GM23338 (cell line): ENCODE measurements around the gene GPX7.

ENCODE experiments used
- CTCF ChIP-seq, 2 experiments: fragments of 200-600 bp in 1 of 2; sonication (generic) in 1 of 2; conservative IDR thresholded peaks; 2 replicates each; pipeline versions ENCODE4 v1.5.1 to v1.6.1; 2016 to 2017; ENCODE audit warnings: antibody characterized with exemption in 2 of 2, low read depth in 2 of 2, mild to moderate bottlenecking in 2 of 2, moderate library complexity in 1 of 2
- EZH2 ChIP-seq: fragments of 200-600 bp; sonication (generic); IDR thresholded peaks from one replicate; pipeline ENCODE4 v1.8.0; 2017; ENCODE audit warnings: antibody characterized with exemption, mild to moderate bottlenecking, low read depth; ENCODE audit not compliant: unreplicated experiment
- EZH2phosphoT487 ChIP-seq: fragments of 200-600 bp; sonication (generic); IDR thresholded peaks from one replicate; pipeline ENCODE4 v1.8.1; 2018; ENCODE audit warnings: antibody characterized with exemption; ENCODE audit not compliant: unreplicated experiment
- JUNB ChIP-seq: IDR thresholded peaks from one replicate; pipeline ENCODE4 v1.6.1; 2016; ENCODE audit warnings: antibody characterized with exemption; ENCODE audit not compliant: unreplicated experiment
- POLR2AphosphoS5 ChIP-seq: IDR thresholded peaks from 2 replicates; pipeline ENCODE4 v1.6.1; 2016; ENCODE audit warnings: antibody characterized with exemption, low read depth
- REST ChIP-seq: IDR thresholded peaks from one replicate; pipeline ENCODE4 v1.6.1; 2018; ENCODE audit warnings: antibody characterized with exemption; ENCODE audit not compliant: unreplicated experiment
- STAT1 ChIP-seq: IDR thresholded peaks from one replicate; pipeline ENCODE4 v1.6.1; 2016; ENCODE audit warnings: antibody characterized with exemption; ENCODE audit not compliant: unreplicated experiment
- ZNF114 ChIP-seq: fragments of 250-450 bp; sonication (Bioruptor Pico); IDR thresholded peaks from 2 replicates; pipeline ENCODE4 v1.5.0; 2020; ENCODE audit warnings: mild to moderate bottlenecking, moderate library complexity

GRCh38 chr1:52600533-52601179 is 1.5 kb upstream of the GPX7 start:
- no peak for TF ChIP-seq STAT1
- TF ChIP-seq CTCF (conservative IDR thresholded peaks at IDR 0.05; ENCODE audit: low read depth in 2 of 2), result no peak
- no peak for TF ChIP-seq EZH2
- TF ChIP-seq ZNF114 (CRISPR knock-in tag), result no peak
- no peak for TF ChIP-seq JUNB
- TF ChIP-seq POLR2AphosphoS5, result no peak
- TF ChIP-seq EZH2phosphoT487, result no peak
- no peak for TF ChIP-seq REST
